BE2C (cell line): ENCODE results near the gene ASB3.

Source experiments
- DNase-seq: peaks from one replicate; pipeline ENCODE4 v3.0.0-alpha.2; 2020
- H3K27me3 ChIP-seq: fragments of 250-450 bp; sonication (Bioruptor Pico); 2 replicates; pipeline ENCODE4 v1.5.1; 2020; ENCODE audit warnings: mild to moderate bottlenecking
- H3K36me3 ChIP-seq: fragments of 250-450 bp; sonication (Bioruptor Pico); 2 replicates; pipeline ENCODE4 v1.5.1; 2020; ENCODE audit warnings: mild to moderate bottlenecking
- H3K4me1 ChIP-seq: fragments of 250-450 bp; sonication (Bioruptor Pico); 2 replicates; pipeline ENCODE4 v1.5.1; 2020
- H3K4me3 ChIP-seq: 2 replicates; pipeline ENCODE4 v1.5.1; 2011; ENCODE audit warnings: low read depth, low read length
- H3K9me3 ChIP-seq: fragments of 250-450 bp; sonication (Bioruptor Pico); 2 replicates; pipeline ENCODE4 v1.5.1; 2020
- TF ChIP-seq, protein P1 (sequence below): IDR thresholded peaks from 2 replicates; pipeline ENCODE4 v1.5.1; 2012; ENCODE audit warnings: mild to moderate bottlenecking, low read depth, low read length

Gene ASB3

GRCh38 chr2:53782676-53783075 is 4.1 kb downstream of the ASB3 start:
- H3K9me3 ChIP-seq, result no peaks in the 10 kb centered on the region
- H3K27me3 ChIP-seq, result no peaks in the 10 kb centered on the region
- no peak overlapping the region for H3K4me3 ChIP-seq
- DNase-seq, result no peak
- TF ChIP-seq, protein P1, sequence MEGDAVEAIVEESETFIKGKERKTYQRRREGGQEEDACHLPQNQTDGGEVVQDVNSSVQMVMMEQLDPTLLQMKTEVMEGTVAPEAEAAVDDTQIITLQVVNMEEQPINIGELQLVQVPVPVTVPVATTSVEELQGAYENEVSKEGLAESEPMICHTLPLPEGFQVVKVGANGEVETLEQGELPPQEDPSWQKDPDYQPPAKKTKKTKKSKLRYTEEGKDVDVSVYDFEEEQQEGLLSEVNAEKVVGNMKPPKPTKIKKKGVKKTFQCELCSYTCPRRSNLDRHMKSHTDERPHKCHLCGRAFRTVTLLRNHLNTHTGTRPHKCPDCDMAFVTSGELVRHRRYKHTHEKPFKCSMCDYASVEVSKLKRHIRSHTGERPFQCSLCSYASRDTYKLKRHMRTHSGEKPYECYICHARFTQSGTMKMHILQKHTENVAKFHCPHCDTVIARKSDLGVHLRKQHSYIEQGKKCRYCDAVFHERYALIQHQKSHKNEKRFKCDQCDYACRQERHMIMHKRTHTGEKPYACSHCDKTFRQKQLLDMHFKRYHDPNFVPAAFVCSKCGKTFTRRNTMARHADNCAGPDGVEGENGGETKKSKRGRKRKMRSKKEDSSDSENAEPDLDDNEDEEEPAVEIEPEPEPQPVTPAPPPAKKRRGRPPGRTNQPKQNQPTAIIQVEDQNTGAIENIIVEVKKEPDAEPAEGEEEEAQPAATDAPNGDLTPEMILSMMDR, result no peak
- H3K4me1 ChIP-seq, result no peaks in the 10 kb centered on the region
- H3K36me3 ChIP-seq, result no peaks in the 10 kb centered on the region; the same call in 1 of the 2 replicates

DNA sequence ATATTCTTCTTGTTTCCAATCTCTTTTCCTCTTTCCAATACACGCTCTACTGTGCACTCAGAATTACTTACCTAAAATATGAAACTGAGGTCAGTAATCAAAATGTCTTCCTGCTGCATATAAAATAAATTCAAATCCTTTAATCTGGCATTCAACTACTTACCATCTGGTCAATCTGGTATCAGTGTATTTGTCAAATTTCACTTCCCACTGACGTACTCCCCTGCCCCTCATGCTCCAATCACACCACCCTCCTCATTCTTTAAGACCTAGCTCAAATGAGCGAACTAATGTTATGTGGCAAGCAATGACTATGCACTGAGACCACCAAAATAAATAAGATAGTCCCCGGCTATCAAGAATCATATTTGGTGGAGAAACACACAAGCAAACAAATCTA is 6.7 kb downstream of the ASB3 start:
- no peaks in the 10 kb centered on the region; the same call in 1 of the 2 replicates for H3K36me3 ChIP-seq
- no peaks in the 10 kb centered on the region for H3K27me3 ChIP-seq
- H3K4me1 ChIP-seq, result no peaks in the 10 kb centered on the region
- no peak overlapping the region for H3K4me3 ChIP-seq
- no peak for DNase-seq
- TF ChIP-seq, protein P1, result no peak
- no peaks in the 10 kb centered on the region for H3K9me3 ChIP-seq

DNA sequence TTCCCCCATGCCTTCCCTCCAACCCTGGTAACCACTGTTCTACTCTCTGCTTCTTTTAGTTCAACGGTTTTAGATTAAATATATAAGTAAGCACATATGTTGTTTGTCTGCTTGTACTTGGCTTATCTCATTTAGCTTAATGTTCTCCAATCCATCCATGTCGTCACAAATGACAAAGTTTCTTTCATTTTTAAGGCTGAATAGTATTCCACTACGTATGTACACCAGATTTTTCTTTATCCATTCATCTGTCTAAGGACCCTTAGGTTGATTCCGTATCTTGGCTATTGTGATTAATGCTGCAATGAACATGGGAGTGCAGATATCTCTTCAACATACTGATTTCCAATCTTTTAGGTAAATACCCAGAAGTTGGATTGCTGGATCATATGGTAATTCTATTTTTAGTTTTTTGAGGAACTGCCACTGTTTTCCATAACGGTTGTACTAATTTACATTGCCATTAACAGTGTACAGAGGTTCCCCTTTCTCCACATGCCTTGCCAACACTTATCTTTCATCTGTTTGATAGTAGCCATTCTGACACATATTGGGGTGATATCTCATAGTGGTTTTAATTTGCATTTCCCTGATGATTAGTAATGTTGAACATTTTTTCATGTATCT is 8.1 kb downstream of the ASB3 start:
- Histone ChIP-seq H3K36me3 (no peaks in the 10 kb centered on the region), H3K27me3 (no peaks in the 10 kb centered on the region), H3K4me3 (no peak overlapping the region), H3K9me3 (no peaks in the 10 kb centered on the region), H3K4me1 (no peaks in the 10 kb centered on the region)
- TF ChIP-seq, protein P1, result no peak
- no peak for DNase-seq

GRCh38 chr2:53777134-53777533 is 9.6 kb downstream of the ASB3 start:
- Histone ChIP-seq H3K4me1 (no peaks in the 10 kb centered on the region), H3K9me3 (no peaks in the 10 kb centered on the region), H3K27me3 (no peaks in the 10 kb centered on the region), H3K36me3 (no peaks in the 10 kb centered on the region), H3K4me3 (no peak overlapping the region)
- no peak for DNase-seq
- TF ChIP-seq, protein P1, result no peak

DNA sequence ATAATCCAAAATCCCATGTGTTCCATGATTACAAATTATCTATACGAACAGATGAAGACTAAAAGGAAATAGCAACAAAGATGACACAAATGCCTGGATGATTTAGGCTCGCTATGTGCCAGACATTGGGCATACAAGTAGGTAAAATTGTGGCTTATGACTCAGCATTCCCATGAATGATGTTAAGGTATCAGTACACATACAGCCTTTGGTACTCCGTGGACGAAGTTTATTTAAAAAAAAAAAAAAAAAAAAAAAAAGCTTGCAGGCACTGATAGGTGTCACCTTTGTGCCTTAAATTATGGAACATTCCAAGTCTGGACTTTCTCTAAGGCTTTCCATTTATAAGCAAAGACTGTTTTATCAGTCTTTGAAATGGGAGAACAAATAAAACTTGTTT is 16.5 kb downstream of the ASB3 start:
- H3K36me3 ChIP-seq, result no peaks in the 10 kb centered on the region
- no peaks in the 10 kb centered on the region for H3K27me3 ChIP-seq
- H3K9me3 ChIP-seq, result no peaks in the 10 kb centered on the region
- no peak for DNase-seq
- no peaks in the 10 kb centered on the region for H3K4me1 ChIP-seq
- H3K4me3 ChIP-seq, result no peak overlapping the region
- TF ChIP-seq, protein P1, result no peak

GRCh38 chr2:53769318-53769945 is 17.3 kb downstream of the ASB3 start:
- Histone ChIP-seq H3K4me1 (no peaks in the 10 kb centered on the region), H3K36me3 (no peaks in the 10 kb centered on the region), H3K4me3 (no peak overlapping the region), H3K27me3 (no peaks in the 10 kb centered on the region), H3K9me3 (no peaks in the 10 kb centered on the region)
- no peak for DNase-seq
- TF ChIP-seq, protein P1, result no peak
